A673 (cell line): ENCODE data around the gene THSD1. TPM values are rescaled to one million over a fixed set of nuclear protein-coding genes. Genes with fewer than 3 reads are reported as not detected.

ENCODE experiments used
- BruUV-seq: library from RNA; stranded (reverse); fragments of 400-500 nt; replicated peaks from 2 replicates; lab custom pipeline; 2021; lab: Mats Ljungman, UMichigan
- CTCF ChIA-PET: fragments of 300-600 bp; sonication (Branson Sonifier 250); formaldehyde crosslinking; loops from one replicate; lab custom pipeline; 2022; ENCODE audit warnings: antibody characterized with exemption; lab: Charles Lee
- POLR2A ChIA-PET: fragments of 300-600 bp; sonication (Branson Sonifier 250); formaldehyde crosslinking; loops from one replicate; lab custom pipeline; 2022; ENCODE audit warnings: antibody characterized with exemption; ENCODE audit not compliant: low non-redundant PET; lab: Charles Lee
- DNase-seq: peaks from one replicate; pipeline ENCODE4 v3.0.0-alpha.2; 2015; ENCODE audit warnings: low spot score
- H3K27ac ChIP-seq: fragments of 200-600 bp; sonication (generic); 2 replicates; pipeline ENCODE4 v1.5.1; 2016; ENCODE audit warnings: mixed run types, low read depth, mild to moderate bottlenecking, mixed read lengths, antibody characterized with exemption, low read length; ENCODE audit not compliant: poor library complexity, severe bottlenecking
- H3K27me3 ChIP-seq: fragments of 200-600 bp; sonication (generic); replicated peaks from 2 replicates; pipeline ENCODE4 v1.6.1; 2017; ENCODE audit warnings: mixed run types, low read depth, mild to moderate bottlenecking, mixed read lengths, antibody characterized with exemption, low read length; ENCODE audit not compliant: insufficient read depth, poor library complexity
- H3K36me3 ChIP-seq: fragments of 200-600 bp; sonication (generic); 2 replicates; pipeline ENCODE4 v1.6.1; 2016; ENCODE audit warnings: mixed run types, mild to moderate bottlenecking, mixed read lengths, antibody characterized with exemption, low read length; ENCODE audit not compliant: insufficient read depth, poor library complexity, severe bottlenecking
- H3K4me1 ChIP-seq: fragments of 200-600 bp; sonication (generic); 2 replicates; pipeline ENCODE4 v1.6.1; 2017; ENCODE audit warnings: mixed run types, mild to moderate bottlenecking, mixed read lengths, antibody characterized with exemption, low read length; ENCODE audit not compliant: insufficient read depth, poor library complexity, severe bottlenecking
- H3K4me3 ChIP-seq: fragments of 200-600 bp; sonication (generic); 2 replicates; pipeline ENCODE4 v1.5.1; 2016; ENCODE audit warnings: low read depth, mixed run types, mild to moderate bottlenecking, mixed read lengths, low read length; ENCODE audit not compliant: poor library complexity, severe bottlenecking
- H3K9me3 ChIP-seq: fragments of 200-600 bp; sonication (generic); 2 replicates; pipeline ENCODE4 v1.6.1; 2016; ENCODE audit warnings: mixed run types, low read depth, mild to moderate bottlenecking, mixed read lengths, antibody characterized with exemption, low read length; ENCODE audit not compliant: poor library complexity, severe bottlenecking
- CTCF ChIP-seq: fragments of 300-800, 200-600 bp; sonication (generic); conservative IDR thresholded peaks from 2 replicates; pipeline ENCODE4 v1.5.1; 2017; ENCODE audit warnings: low read depth, mild to moderate bottlenecking, antibody characterized with exemption, low read length, moderate library complexity, mixed read lengths
- EZH2 ChIP-seq: fragments of 200-600 bp; sonication (generic); IDR thresholded peaks from 2 replicates; pipeline ENCODE4 v1.6.1; 2017; ENCODE audit warnings: borderline replicate concordance, low read depth, mild to moderate bottlenecking, mixed read lengths, antibody characterized with exemption, low read length; ENCODE audit not compliant: poor library complexity, severe bottlenecking
- intact Hi-C: fragments of 100-400 bp; cut with micrococcal nuclease; formaldehyde crosslinking; loops from one replicate; pipeline ENCODE4 v1.10.0; 2022; ENCODE audit not compliant: unreplicated experiment
- total RNA-seq: library from RNA; stranded (reverse); gene quantifications from 2 replicates; pipeline ENCODE4 v1.2.3, GENCODE V29; 2021

Gene THSD1
- total RNA-seq, 1 experiment from 2014 or later: 0.13 TPM

GRCh38 chr13:52356327-52356726, 49.6 kb downstream of the THSD1 start:
- no peak overlapping the region for H3K4me3 ChIP-seq
- CTCF ChIA-PET: no interaction called here
- no peaks in the 10 kb centered on the region for H3K9me3 ChIP-seq
- H3K4me1 ChIP-seq: no peaks in the 10 kb centered on the region
- H3K27ac ChIP-seq: no peak overlapping the region
- H3K36me3 ChIP-seq: no peaks in the 10 kb centered on the region
- POLR2A ChIA-PET: no interaction called here
- intact Hi-C loops: no loop called here
- DNase-seq: no peak
- H3K27me3 ChIP-seq: no peaks in the 10 kb centered on the region
- BruUV-seq: no TSS peak
- TF ChIP-seq EZH2 (no peak), CTCF (no peak)

- ChIA-PET CTCF (interaction anchor here (0.6 kb wide), 1 partner anchor 248 kb away, joined by 9 read pairs; no protein-coding TSS in a partner anchor), POLR2A (no interaction called here)
- no peaks in the 10 kb centered on the region for H3K27me3 ChIP-seq
- no peak overlapping the region for H3K4me3 ChIP-seq
- H3K9me3 ChIP-seq: no peaks in the 10 kb centered on the region
- no peak for DNase-seq
- no peaks in the 10 kb centered on the region for H3K4me1 ChIP-seq
- TF ChIP-seq CTCF: no peak
- no peak for TF ChIP-seq EZH2
- no TSS peak for BruUV-seq
- no peak overlapping the region for H3K27ac ChIP-seq
- intact Hi-C loops: no loop called here
- no peaks in the 10 kb centered on the region for H3K36me3 ChIP-seq
Observed at GRCh38 chr13:52353193-52353592, 52.8 kb downstream of the THSD1 start.

- no TSS peak for BruUV-seq
- ChIA-PET CTCF (no interaction called here), POLR2A (no interaction called here)
- DNase-seq: peak; percentile 11
- intact Hi-C loops: no loop called here
- Histone ChIP-seq H3K9me3 (no peaks in the 10 kb centered on the region), H3K36me3 (no peaks in the 10 kb centered on the region), H3K4me3 (no peak overlapping the region), H3K4me1 (no peaks in the 10 kb centered on the region), H3K27ac (no peak overlapping the region), H3K27me3 (no peaks in the 10 kb centered on the region)
- TF ChIP-seq CTCF: no peak
- no peak for TF ChIP-seq EZH2
Observed at GRCh38 chr13:52348983-52349780, 56.8 kb downstream of the THSD1 start.
